Measurements from ENCODE around the gene RANBP10.

RANBP10 gene

DNA sequence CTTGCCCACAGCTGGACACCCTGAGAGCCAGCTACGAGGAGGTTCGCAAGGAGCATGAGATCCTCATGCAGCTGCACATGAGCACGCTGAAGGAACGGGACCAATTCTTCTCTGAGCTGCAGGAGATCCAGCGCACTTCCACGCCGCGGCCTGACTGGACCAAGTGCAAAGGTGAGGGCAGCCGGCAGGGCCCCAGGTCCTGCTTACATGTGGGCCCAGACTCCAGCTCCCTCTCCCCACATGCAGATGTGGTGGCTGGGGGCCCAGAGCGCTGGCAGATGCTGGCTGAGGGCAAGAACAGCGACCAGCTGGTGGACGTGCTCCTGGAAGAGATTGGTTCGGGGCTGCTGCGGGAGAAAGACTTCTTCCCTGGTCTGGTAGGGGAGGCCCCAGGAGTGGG lies 19.5 kb upstream of the RANBP10 start:
- no peak for DNase-seq (ENCODE audit: low read depth)
- TF ChIP-seq, protein P1, sequence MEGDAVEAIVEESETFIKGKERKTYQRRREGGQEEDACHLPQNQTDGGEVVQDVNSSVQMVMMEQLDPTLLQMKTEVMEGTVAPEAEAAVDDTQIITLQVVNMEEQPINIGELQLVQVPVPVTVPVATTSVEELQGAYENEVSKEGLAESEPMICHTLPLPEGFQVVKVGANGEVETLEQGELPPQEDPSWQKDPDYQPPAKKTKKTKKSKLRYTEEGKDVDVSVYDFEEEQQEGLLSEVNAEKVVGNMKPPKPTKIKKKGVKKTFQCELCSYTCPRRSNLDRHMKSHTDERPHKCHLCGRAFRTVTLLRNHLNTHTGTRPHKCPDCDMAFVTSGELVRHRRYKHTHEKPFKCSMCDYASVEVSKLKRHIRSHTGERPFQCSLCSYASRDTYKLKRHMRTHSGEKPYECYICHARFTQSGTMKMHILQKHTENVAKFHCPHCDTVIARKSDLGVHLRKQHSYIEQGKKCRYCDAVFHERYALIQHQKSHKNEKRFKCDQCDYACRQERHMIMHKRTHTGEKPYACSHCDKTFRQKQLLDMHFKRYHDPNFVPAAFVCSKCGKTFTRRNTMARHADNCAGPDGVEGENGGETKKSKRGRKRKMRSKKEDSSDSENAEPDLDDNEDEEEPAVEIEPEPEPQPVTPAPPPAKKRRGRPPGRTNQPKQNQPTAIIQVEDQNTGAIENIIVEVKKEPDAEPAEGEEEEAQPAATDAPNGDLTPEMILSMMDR (conservative IDR thresholded peaks at IDR 0.05; ENCODE audit: low read depth, low read length) = no peak
- H3K4me3 ChIP-seq (ENCODE audit: low read length) = no peak overlapping the region

DNA sequence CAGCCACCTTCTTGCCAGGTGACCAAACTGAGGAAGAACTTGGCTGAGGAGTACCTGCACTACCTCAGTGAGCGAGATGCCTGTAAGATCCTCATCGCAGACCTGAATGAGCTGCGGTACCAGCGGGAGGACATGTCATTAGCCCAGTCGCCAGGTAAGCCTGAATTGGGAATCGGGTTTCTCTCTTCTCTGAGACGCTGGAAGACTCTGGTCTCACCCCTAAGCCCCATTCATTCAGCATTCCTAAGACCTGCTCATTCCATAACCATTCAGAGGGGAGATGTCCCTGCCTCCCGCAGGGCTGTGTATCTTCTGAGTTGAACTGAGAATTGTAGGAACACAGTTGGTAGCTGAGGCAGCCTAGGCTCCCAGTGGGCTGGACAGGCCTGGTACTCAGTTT lies 18.8 kb upstream of the RANBP10 start:
- no peak overlapping the region for H3K4me3 ChIP-seq (ENCODE audit: low read length)
- DNase-seq (ENCODE audit: low read depth) = no peak
- TF ChIP-seq, protein P1 (conservative IDR thresholded peaks at IDR 0.05; ENCODE audit: low read depth, low read length) = no peak

DNA sequence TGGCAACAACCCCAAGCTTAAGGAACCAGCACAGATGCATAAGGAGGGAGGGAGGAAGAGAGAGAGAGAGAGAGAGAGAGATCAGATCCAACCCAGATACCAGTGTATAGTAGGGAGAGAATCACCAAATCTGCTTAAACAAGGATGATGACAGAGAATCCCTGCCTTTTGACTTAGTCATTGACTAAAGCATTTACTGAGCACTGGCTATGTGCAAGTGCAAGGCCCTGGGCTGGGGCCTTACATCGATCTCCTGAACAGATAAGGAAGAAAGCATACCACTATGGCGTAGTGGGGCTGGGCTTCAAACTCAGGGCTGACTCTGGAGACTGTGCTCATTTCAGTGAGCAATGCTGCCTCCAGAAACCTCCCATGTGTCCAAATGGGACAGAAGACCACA lies 16.2 kb upstream of the RANBP10 start:
- DNase-seq (ENCODE audit: low read depth) = no peak
- no peak overlapping the region for H3K4me3 ChIP-seq (ENCODE audit: low read length)
- TF ChIP-seq, protein P1 (conservative IDR thresholded peaks at IDR 0.05; ENCODE audit: low read depth, low read length) = no peak

DNA sequence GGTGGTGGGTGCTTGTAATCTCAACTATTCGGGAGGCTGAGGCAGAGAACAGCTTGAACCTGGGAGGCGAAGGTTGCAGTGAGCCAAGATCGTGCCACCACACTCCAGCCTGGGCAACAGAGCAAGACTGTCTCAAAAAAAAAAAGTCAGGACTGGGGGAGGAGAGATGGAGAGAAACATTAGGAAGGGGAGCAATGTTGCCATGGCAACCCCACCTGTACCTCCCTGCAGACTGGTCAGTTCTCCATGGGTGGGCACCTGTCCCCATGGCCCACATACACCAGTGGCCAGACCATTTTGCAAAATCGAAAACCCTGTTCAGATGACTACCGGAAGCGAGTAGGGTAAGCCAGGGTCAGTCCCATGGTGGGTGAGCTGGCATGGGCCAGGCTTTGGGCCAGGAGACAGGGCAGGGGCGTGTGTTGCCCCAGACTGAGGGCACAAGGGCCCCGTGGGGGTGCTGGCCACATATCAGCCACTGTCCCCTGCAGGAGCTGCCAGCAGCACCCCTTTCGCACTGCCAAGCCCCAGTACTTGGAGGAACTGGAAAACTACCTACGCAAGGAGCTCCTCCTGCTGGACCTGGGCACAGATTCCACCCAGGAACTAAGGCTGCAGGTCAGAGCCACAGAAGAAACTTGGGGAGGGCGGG lies 14.4 kb upstream of the RANBP10 start:
- H3K4me3 ChIP-seq (ENCODE audit: low read length) = no peak overlapping the region
- TF ChIP-seq, protein P1 (conservative IDR thresholded peaks at IDR 0.05; ENCODE audit: low read depth, low read length) = no peak
- no peak for DNase-seq (ENCODE audit: low read depth)

DNA sequence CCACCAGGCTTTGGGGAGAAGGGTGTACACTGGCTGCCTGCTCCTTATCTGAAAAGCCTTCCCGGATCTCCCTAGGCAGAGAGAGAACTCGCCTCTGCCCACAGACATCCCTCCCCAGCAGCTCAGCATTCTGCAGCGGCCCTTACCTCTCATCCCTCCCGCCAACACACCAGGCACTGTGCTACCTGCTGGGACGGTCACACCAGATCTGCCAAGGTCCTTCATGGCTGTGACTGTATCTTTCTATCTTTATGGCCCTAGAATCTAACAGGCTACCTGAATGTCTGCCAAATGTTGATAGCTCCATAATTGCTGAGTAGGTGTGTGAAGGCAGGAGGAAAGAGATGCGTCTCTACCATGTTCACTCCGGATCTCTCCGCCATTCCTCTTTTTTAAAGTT lies 8.2 kb upstream of the RANBP10 start:
- DNase-seq (ENCODE audit: low read depth) = no peak
- no peak overlapping the region for H3K4me3 ChIP-seq (ENCODE audit: low read length)
- TF ChIP-seq, protein P1 (conservative IDR thresholded peaks at IDR 0.05; ENCODE audit: low read depth, low read length) = no peak

DNA sequence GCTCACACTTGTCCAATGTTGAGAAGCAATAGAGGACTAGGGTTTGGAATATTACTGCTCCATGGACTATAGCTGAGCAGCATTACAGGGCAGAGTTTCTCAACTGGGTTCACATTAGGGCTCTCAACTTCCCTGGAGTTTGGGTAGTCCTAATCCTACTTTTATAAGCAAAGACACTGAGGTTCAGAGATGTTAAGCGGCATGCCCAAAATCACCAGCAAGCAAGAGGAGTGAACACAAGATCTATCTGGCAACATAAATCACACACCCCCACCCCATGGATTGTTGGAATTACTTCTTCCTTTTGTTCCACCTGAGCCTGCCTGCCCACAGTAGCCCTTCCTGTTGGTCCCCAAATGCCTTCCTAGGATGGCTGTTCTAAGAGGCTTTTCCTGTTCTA lies 5.5 kb upstream of the RANBP10 start:
- H3K4me3 ChIP-seq (ENCODE audit: low read length) = no peak overlapping the region
- TF ChIP-seq, protein P1 (conservative IDR thresholded peaks at IDR 0.05; ENCODE audit: low read depth, low read length) = no peak

DNA sequence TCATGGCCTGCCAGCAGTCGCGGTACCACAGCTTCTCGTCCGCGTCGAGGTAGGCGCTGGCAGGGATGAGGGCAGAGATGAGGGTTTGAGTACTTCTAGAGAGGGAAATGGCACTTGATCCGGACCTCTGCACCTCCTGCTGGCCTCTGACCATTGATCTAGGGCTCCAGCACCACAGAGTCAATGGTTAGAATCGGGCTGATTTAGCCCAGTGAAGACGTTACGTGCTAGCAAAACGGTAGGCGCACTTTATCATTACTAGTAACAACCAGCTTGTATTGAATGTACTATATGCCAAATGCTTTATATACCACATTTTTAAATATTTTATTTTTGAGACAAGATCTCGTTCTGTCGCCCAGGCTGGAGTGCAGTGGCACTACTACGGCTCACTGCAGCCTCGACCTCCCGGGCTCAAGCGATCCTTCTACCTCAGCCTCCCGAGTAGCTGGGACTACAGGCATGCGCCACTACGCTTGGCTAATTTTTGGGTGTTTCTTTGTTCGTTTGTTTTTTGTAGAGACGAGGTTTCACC lies 855 bp upstream of the RANBP10 start:
- DNase-seq (ENCODE audit: low read depth) = no peak
- TF ChIP-seq, protein P1 (conservative IDR thresholded peaks at IDR 0.05; ENCODE audit: low read depth, low read length) = peak; percentile 11
- H3K4me3 ChIP-seq (ENCODE audit: low read length) = peak overlapping the region; percentile 80

More for the DNA sequence above, 5.5 kb upstream of the RANBP10 start:
- no peak for DNase-seq (ENCODE audit: low read depth)

Measured in retinal pigment epithelial cell (primary cell).